ENCODE results near the gene PTPN5.

GRCh38 chr11:18792827-18793226 is 1.2 kb upstream of the PTPN5 start:
- no peak for TF ChIP-seq CTCF (IDR thresholded peaks at IDR 0.05)
- TF ChIP-seq POLR2AphosphoS5 (IDR thresholded peaks at IDR 0.05), result no peak
- no peak for TF ChIP-seq POLR2A (IDR thresholded peaks at IDR 0.05)
- TF ChIP-seq EP300 (IDR thresholded peaks at IDR 0.05), result no peak
